Measurements from ENCODE around the gene WBP1.

DNA sequence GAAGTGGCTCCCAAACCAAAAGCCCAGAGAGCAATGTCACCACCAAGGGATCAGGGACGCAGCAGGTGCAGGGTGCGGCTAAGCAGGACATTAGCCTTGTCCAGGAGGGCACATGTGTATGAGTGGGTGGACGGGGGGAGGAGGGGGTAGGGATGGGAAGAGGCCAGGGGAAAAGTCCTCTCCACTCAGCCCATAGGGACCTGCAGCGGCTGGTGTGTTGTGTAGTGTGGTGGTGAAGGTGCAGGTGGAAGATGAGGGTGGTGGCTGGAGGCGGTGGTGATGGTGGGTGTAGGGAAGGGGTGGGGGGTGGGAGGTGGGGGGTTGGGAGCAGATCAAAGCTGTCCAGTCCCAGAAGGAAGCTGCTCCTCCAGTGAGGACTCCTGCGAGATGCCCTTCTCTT, 40.5 kb upstream of the WBP1 start:
- TF ChIP-seq POLR2AphosphoS5 (IDR thresholded peaks at IDR 0.05) (no peak), CTCF (IDR thresholded peaks at IDR 0.05) (no peak)

Measured in esophagus muscularis mucosa (tissue), 3 donors.